Ovary (tissue), 9 donors: ENCODE results near the gene PHF2. TPM values are rescaled to one million over a fixed set of nuclear protein-coding genes. Genes with fewer than 3 reads are reported as not detected.

Experiments
- DNase-seq, 5 donors: peaks; one replicate each; pipeline ENCODE4 v3.0.0-alpha.2; 2019 to 2020
- H3K27ac ChIP-seq, 2 donors: fragments of 200-600 bp; one replicate each; pipeline versions ENCODE4 v1.5.1 to v1.8.0; 2019 to 2022
- H3K27me3 ChIP-seq: fragments of 200-600 bp; one replicate; pipeline ENCODE4 v1.8.0; 2022
- H3K36me3 ChIP-seq: fragments of 200-600 bp; sonication (generic); one replicate; pipeline ENCODE4 v1.5.1; 2019
- H3K4me1 ChIP-seq: one replicate; pipeline ENCODE4 v1.8.1; 2013; ENCODE audit warnings: mild to moderate bottlenecking, moderate library complexity; ENCODE audit not compliant: insufficient read depth
- H3K4me3 ChIP-seq: fragments of 200-600 bp; sonication (generic); one replicate; pipeline ENCODE4 v1.5.1; 2017
- H3K9me3 ChIP-seq, 2 donors: fragments of 200-600 bp in 1 of 2; sonication (generic) in 1 of 2; one replicate each; pipeline versions ENCODE4 v1.5.1 to v1.8.1; 2013 to 2019; ENCODE audit warnings: mild to moderate bottlenecking in 1 of 2, moderate library complexity in 1 of 2
- EP300 ChIP-seq: sonication (generic); formaldehyde crosslinking; IDR thresholded peaks from one replicate; pipeline ENCODE4 v1.6.1; 2017; ENCODE audit warnings: antibody characterized with exemption
- POLR2A ChIP-seq: fragments of 450-650 bp; IDR thresholded peaks from one replicate; pipeline ENCODE4 v1.6.1; 2017; ENCODE audit warnings: antibody characterized with exemption, mild to moderate bottlenecking, moderate library complexity
- WGBS, 3 donors: extraction: QIAGEN DNeasy Blood & Tissue Kit in 1 of 3; methylation state at CpG; one replicate each; pipeline versions ENCODE4 v1.1.5 to v1.1.7; 2013 to 2017; 5-methylcytosine and 5-hydroxymethylcytosine counted together
- intact Hi-C, 4 donors: fragments of 100-400 bp; cut with DNase I; formaldehyde crosslinking; loops; one replicate each; pipeline versions ENCODE4 v1.11.0 to v1.15.1; 2022 to 2023
- polyA plus RNA-seq, 2 donors: library from polyadenylated mRNA; stranded (reverse); fragments of 200-250 nt in 1 of 2; fragments of 350-450 nt in 1 of 2; fragmentation: Illumina TruSeq in 1 of 2; extraction: RNeasy Lipid Tissue Mini Kit (QIAGEN cat#74804) in 1 of 2; gene quantifications; one replicate each; pipeline ENCODE4 v1.2.3, GENCODE V29; 2013 to 2014
- total RNA-seq, 7 donors: library from RNA; depleted of rRNA in 2 of 7; stranded (reverse); fragments of >200 nt in 2 of 7; fragmentation: NEBNext Ultra II Directional in 3 of 7; extraction: Animal tissue kit (Norgen Biotek cat#: 25700) in 3 of 7; gene quantifications; one replicate each; pipeline versions ENCODE4 v1.1.0 to v1.2.4, GENCODE V29; 2016 to 2023
- TF ChIP-seq, protein P1 (sequence below), 3 donors: fragments of 450-650 bp in 2 of 3; fragments of 200-600 bp in 1 of 3; IDR thresholded peaks; one replicate each; pipeline versions ENCODE4 v1.5.1 to v1.8.0; 2016 to 2022; ENCODE audit warnings: antibody characterized with exemption in 3 of 3, mild to moderate bottlenecking in 1 of 3
- donor health status: DM: no; HTN: no; CAD: no; lungs with moderate emphysema.
- donor health status: DM: no; HTN: no; CAD: no.
- donor health status: Bipolar disorder and iron deficiency.
- donor health status: DM: yes; HTN: yes; CAD: no.
- donor health status: DM: no; HTN: no; CAD: no.
- donor health status: DM: yes; HTN: yes; CAD: no.

PHF2 gene
- total and polyA plus RNA-seq, 9 donors = 20.3 to 50.1 (median 39.7) TPM

DNA sequence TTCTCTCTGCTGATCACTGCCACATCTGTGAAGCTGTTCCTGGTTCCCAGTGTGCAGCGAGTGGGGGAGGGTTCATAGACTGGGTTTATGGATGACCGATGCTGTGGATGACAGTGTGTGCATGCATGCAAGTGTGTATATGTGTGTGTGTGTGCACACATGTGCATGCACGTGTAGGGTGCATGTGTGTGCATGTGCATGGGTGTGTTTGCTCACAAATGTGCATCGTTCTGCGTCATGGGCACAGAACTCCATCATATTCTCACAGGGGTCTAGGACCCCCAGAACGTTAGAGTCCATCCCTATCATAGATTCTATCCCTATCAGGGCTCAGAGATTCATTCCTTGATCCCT, 134.0 kb downstream of the PHF2 start:
- Histone ChIP-seq H3K27me3 (no peaks in the 10 kb centered on the region), H3K4me3 (no peak overlapping the region), H3K4me1 (no peaks in the 10 kb centered on the region), H3K27ac (no peak overlapping the region), H3K9me3 (no peaks in the 10 kb centered on the region), H3K36me3 (no peaks in the 10 kb centered on the region)
- DNase-seq = no peak
- TF ChIP-seq EP300 = no peak
- TF ChIP-seq, protein P1, sequence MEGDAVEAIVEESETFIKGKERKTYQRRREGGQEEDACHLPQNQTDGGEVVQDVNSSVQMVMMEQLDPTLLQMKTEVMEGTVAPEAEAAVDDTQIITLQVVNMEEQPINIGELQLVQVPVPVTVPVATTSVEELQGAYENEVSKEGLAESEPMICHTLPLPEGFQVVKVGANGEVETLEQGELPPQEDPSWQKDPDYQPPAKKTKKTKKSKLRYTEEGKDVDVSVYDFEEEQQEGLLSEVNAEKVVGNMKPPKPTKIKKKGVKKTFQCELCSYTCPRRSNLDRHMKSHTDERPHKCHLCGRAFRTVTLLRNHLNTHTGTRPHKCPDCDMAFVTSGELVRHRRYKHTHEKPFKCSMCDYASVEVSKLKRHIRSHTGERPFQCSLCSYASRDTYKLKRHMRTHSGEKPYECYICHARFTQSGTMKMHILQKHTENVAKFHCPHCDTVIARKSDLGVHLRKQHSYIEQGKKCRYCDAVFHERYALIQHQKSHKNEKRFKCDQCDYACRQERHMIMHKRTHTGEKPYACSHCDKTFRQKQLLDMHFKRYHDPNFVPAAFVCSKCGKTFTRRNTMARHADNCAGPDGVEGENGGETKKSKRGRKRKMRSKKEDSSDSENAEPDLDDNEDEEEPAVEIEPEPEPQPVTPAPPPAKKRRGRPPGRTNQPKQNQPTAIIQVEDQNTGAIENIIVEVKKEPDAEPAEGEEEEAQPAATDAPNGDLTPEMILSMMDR (IDR thresholded peaks at IDR 0.05) = no peak
- no peak for TF ChIP-seq POLR2A
- 86 to 92% (median 88%) methylated on average over 6 of the region's 6 CpGs for WGBS, 3 donors
- intact Hi-C loops = no loop called here

DNA sequence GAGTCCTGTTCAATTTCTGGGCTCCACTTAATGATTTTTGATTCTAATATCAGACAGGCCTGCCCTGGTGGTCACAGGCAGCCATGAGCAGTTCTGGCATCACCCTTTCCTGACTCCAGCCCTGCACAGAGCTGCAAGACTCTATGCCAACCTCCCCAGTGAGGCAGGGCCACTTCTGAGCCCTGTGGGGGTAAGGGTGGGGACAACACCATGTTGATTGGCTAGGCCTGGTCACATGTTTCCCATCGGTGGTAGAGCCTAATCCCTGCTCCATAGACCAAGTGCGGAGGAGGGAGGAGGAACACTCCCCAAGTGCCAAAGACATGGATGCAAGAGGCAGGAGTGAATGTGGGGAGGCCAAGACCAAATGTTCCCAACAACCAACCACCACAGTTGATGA, 134.6 kb downstream of the PHF2 start:
- H3K9me3 ChIP-seq = no peaks in the 10 kb centered on the region
- TF ChIP-seq POLR2A (no peak), EP300 (no peak)
- TF ChIP-seq, protein P1 (IDR thresholded peaks at IDR 0.05) = no peak
- 85 to 87% (median 86%) methylated on average over 2 of the region's 2 CpGs for WGBS, 3 donors
- H3K36me3 ChIP-seq = no peaks in the 10 kb centered on the region
- no peaks in the 10 kb centered on the region for H3K4me1 ChIP-seq
- no peak overlapping the region for H3K27ac ChIP-seq
- intact Hi-C loops = no loop called here
- no peak overlapping the region for H3K4me3 ChIP-seq
- no peak for DNase-seq
- H3K27me3 ChIP-seq = no peaks in the 10 kb centered on the region

DNA sequence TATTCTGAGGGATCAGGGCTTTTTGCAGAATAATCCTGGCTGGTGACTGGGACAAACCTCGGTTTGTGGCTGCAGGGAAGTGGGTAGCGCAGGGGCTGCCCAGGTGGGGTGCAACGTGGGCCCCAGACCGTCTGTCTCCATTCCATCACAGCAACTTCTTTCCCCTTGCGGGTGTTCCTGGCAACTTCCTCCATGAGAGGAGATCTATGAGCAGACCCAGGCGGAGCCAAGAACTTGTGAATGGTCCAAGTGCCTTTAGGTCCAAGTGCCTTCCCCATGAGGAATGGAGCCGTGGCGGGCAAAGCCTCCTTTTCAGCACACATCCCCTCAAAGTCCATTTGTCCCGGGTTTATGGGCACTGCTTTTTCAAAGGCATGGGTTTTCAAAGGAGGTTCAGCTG, 136.5 kb downstream of the PHF2 start:
- Histone ChIP-seq H3K27me3 (no peaks in the 10 kb centered on the region), H3K9me3 (no peaks in the 10 kb centered on the region), H3K27ac (no peak overlapping the region), H3K36me3 (no peaks in the 10 kb centered on the region), H3K4me1 (no peaks in the 10 kb centered on the region), H3K4me3 (no peak overlapping the region)
- intact Hi-C loops = no loop called here
- WGBS, 3 donors = 78 to 83% (median 82%) methylated on average over 9 of the region's 9 CpGs
- no peak for DNase-seq
- no peak for TF ChIP-seq EP300
- TF ChIP-seq, protein P1 (IDR thresholded peaks at IDR 0.05) = no peak
- TF ChIP-seq POLR2A = no peak

DNA sequence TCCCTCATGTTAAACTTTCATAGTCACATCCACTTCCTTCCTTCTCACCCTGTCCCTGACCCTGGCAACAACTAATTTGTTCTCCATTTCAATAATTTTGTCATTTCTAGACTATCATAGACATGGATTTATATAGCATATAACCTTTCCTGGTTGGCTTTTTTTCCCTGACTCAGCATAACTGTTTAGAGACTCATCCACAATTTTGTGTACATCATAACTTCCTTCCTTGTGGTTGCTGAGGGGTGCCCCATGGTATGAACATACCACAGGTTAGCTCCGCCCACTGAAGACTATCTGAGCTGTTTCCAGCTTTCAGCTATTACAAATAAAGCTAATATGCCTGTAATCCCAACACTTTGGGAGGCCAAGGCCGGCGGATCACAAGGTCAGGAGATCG, 137.3 kb downstream of the PHF2 start:
- no peak for DNase-seq
- Histone ChIP-seq H3K27me3 (no peaks in the 10 kb centered on the region), H3K36me3 (no peaks in the 10 kb centered on the region), H3K4me3 (no peak overlapping the region), H3K9me3 (no peaks in the 10 kb centered on the region), H3K4me1 (no peaks in the 10 kb centered on the region), H3K27ac (no peak overlapping the region)
- TF ChIP-seq, protein P1 (IDR thresholded peaks at IDR 0.05) = no peak
- TF ChIP-seq POLR2A (no peak), EP300 (no peak)
- intact Hi-C loops = no loop called here
- WGBS, 3 donors = 87 to 91% (median 89%) methylated on average over 4 of the region's 4 CpGs
